OCI-LY3 (cell line): ENCODE results near the gene SHTN1.

Experiments
- H2AFZ ChIP-seq: fragments of 200-600, 300-600 bp; shearing (Covaris generic); 2 replicates; pipeline ENCODE4 v1.6.0; 2014; ENCODE audit warnings: antibody characterized with exemption, low read depth, low read length
- H3K27ac ChIP-seq: fragments of 200-600, 300-600 bp; sonication (generic); 2 replicates; pipeline ENCODE4 v1.5.1; 2014; ENCODE audit warnings: mild to moderate bottlenecking, low read length, moderate library complexity, mixed read lengths
- H3K27me3 ChIP-seq: fragments of 200-600, 300-600 bp; sonication (generic); 2 replicates; pipeline ENCODE4 v1.6.1; 2014; ENCODE audit warnings: low read depth, low read length, mixed read lengths
- H3K36me3 ChIP-seq: fragments of 200-600, 300-600 bp; sonication (generic); replicated peaks from 2 replicates; pipeline ENCODE3; 2014; ENCODE audit warnings: low read depth, low read length, mixed read lengths
- H3K4me1 ChIP-seq: fragments of 300-600, 200-600 bp; sonication (generic); 2 replicates; pipeline ENCODE4 v1.6.1; 2014; ENCODE audit warnings: low read length, mixed read lengths
- H3K4me2 ChIP-seq: fragments of 200-600, 300-600 bp; sonication (generic); 2 replicates; pipeline ENCODE4 v1.6.1; 2014; ENCODE audit warnings: low read length, mixed read lengths
- H3K4me3 ChIP-seq: fragments of 300-600, 200-600 bp; sonication (generic); 2 replicates; pipeline ENCODE4 v1.5.1; 2014; ENCODE audit warnings: antibody characterized with exemption, mild to moderate bottlenecking, low read length, moderate library complexity
- H3K79me2 ChIP-seq: fragments of 300-600, 200-600 bp; shearing (Covaris generic); 2 replicates; pipeline ENCODE4 v1.6.1; 2014; ENCODE audit warnings: mild to moderate bottlenecking, low read length, mixed read lengths
- H3K9ac ChIP-seq: fragments of 300-600, 200-600 bp; shearing (Covaris generic); 2 replicates; pipeline ENCODE4 v1.6.0; 2014; ENCODE audit warnings: mild to moderate bottlenecking, low read length, moderate library complexity
- H3K9me3 ChIP-seq: fragments of 200-600, 300-600 bp; shearing (Covaris generic); 2 replicates; pipeline ENCODE4 v1.6.1; 2014; ENCODE audit warnings: low read length, mixed read lengths; ENCODE audit not compliant: insufficient read depth
- H4K20me1 ChIP-seq: fragments of 200-600, 300-600 bp; sonication (generic); 2 replicates; pipeline ENCODE4 v1.6.1; 2016; ENCODE audit warnings: low read length, mixed read lengths; ENCODE audit not compliant: insufficient read depth
- CTCF ChIP-seq: fragments of 200-600, 300-600 bp; sonication (generic); IDR thresholded peaks from 2 replicates; pipeline ENCODE4 v1.5.1; 2014; ENCODE audit warnings: antibody characterized with exemption, low read length, low read depth
- EZH2phosphoT487 ChIP-seq: fragments of 200-600 bp; shearing (Covaris generic); IDR thresholded peaks from 2 replicates; pipeline ENCODE4 v1.6.1; 2018; ENCODE audit warnings: antibody characterized with exemption, mixed run types, low read depth

SHTN1 gene

GRCh38 chr10:116919706-116920105 is 85.3 kb downstream of the SHTN1 start:
- Histone ChIP-seq H3K9me3 (no peaks in the 10 kb centered on the region), H3K4me3 (no peak overlapping the region), H4K20me1 (no peaks in the 10 kb centered on the region), H2AFZ (no peak overlapping the region), H3K36me3 (no peaks in the 10 kb centered on the region), H3K27ac (no peak overlapping the region), H3K4me2 (no peak overlapping the region), H3K27me3 (no peaks in the 10 kb centered on the region), H3K79me2 (no peaks in the 10 kb centered on the region), H3K9ac (no peak overlapping the region), H3K4me1 (no peaks in the 10 kb centered on the region)
- no peak for TF ChIP-seq CTCF
- no peak for TF ChIP-seq EZH2phosphoT487

GRCh38 chr10:116919164-116919563 is 85.8 kb downstream of the SHTN1 start:
- H3K9me3 ChIP-seq: no peaks in the 10 kb centered on the region
- H3K9ac ChIP-seq: no peak overlapping the region
- H3K27me3 ChIP-seq: no peaks in the 10 kb centered on the region
- no peaks in the 10 kb centered on the region for H3K36me3 ChIP-seq
- H3K4me2 ChIP-seq: no peak overlapping the region
- no peaks in the 10 kb centered on the region for H3K79me2 ChIP-seq
- no peak for TF ChIP-seq EZH2phosphoT487
- TF ChIP-seq CTCF: no peak
- no peak overlapping the region for H3K4me3 ChIP-seq
- no peak overlapping the region for H3K27ac ChIP-seq
- no peaks in the 10 kb centered on the region for H3K4me1 ChIP-seq
- no peaks in the 10 kb centered on the region for H4K20me1 ChIP-seq
- no peak overlapping the region for H2AFZ ChIP-seq

- no peak overlapping the region for H3K27ac ChIP-seq
- H4K20me1 ChIP-seq: no peaks in the 10 kb centered on the region
- H3K9me3 ChIP-seq: no peaks in the 10 kb centered on the region
- no peaks in the 10 kb centered on the region for H3K4me1 ChIP-seq
- no peaks in the 10 kb centered on the region for H3K27me3 ChIP-seq
- no peak overlapping the region for H3K4me2 ChIP-seq
- no peak overlapping the region for H2AFZ ChIP-seq
- H3K79me2 ChIP-seq: no peaks in the 10 kb centered on the region
- H3K9ac ChIP-seq: no peak overlapping the region
- H3K36me3 ChIP-seq: no peaks in the 10 kb centered on the region
- H3K4me3 ChIP-seq: no peak overlapping the region
- TF ChIP-seq CTCF (no peak), EZH2phosphoT487 (no peak)
Measured at GRCh38 chr10:116918583-116918982, 86.4 kb downstream of the SHTN1 start.

GRCh38 chr10:116917481-116917880 is 87.5 kb downstream of the SHTN1 start:
- H3K9ac ChIP-seq: no peak overlapping the region
- H3K4me3 ChIP-seq: no peak overlapping the region
- no peaks in the 10 kb centered on the region for H3K79me2 ChIP-seq
- TF ChIP-seq EZH2phosphoT487 (no peak), CTCF (no peak)
- no peaks in the 10 kb centered on the region for H4K20me1 ChIP-seq
- H3K4me2 ChIP-seq: no peak overlapping the region
- no peaks in the 10 kb centered on the region for H3K27me3 ChIP-seq
- no peaks in the 10 kb centered on the region for H3K9me3 ChIP-seq
- H3K27ac ChIP-seq: no peak overlapping the region
- no peaks in the 10 kb centered on the region for H3K36me3 ChIP-seq
- H2AFZ ChIP-seq: no peak overlapping the region
- no peaks in the 10 kb centered on the region for H3K4me1 ChIP-seq
